HK-2 (cell line): Measurements from ENCODE around the gene FBXO31.
A peak's percentile ranks its signal among the peaks of the same experiment; 100 is the strongest.

Source experiments
- DNase-seq: peaks from one replicate; pipeline ENCODE4 v3.0.0-alpha.2; 2018; ENCODE audit not compliant: unreplicated experiment

Gene FBXO31

DNA sequence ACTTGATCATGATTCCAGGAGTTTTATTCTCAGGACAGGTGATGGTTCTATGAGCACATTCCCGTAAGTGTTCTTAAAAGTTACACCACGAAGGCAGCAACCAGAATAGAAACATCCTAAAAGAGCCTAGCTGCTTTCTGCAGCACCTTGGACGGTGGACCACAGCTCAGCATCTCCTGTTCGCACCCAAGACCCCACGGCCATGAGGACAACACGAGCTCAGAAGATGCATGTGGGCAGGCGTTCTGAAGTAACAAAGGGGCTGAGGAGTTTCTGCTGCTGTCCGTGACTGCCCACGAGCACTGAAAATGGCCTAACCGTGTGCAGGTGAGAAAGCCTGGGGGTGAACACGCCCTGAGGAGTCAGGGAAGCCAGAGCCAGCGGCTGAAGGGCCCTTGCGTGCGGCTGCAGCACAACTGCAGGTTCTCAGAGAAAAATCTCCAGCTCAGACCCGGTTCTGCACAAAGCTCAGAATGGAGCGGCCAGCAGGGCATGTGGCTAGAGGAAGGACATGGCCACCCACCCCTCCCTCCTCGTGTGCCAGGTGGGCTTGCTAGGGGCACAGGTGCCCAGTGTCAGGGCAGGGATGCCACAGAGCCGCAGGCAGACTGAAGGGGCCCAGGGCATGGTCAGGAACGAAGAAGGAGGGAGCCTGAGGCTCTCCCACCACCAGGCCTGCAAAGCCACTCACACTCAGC lies 55.6 kb downstream of the FBXO31 start:
- no peak for DNase-seq

GRCh38 chr16:87326151-87326571 lies 57.4 kb downstream of the FBXO31 start:
- DNase-seq = no peak

GRCh38 chr16:87325423-87325858 lies 58.1 kb downstream of the FBXO31 start:
- no peak for DNase-seq

- DNase-seq = no peak
Observed at GRCh38 chr16:87324411-87325275, 58.9 kb downstream of the FBXO31 start.

DNA sequence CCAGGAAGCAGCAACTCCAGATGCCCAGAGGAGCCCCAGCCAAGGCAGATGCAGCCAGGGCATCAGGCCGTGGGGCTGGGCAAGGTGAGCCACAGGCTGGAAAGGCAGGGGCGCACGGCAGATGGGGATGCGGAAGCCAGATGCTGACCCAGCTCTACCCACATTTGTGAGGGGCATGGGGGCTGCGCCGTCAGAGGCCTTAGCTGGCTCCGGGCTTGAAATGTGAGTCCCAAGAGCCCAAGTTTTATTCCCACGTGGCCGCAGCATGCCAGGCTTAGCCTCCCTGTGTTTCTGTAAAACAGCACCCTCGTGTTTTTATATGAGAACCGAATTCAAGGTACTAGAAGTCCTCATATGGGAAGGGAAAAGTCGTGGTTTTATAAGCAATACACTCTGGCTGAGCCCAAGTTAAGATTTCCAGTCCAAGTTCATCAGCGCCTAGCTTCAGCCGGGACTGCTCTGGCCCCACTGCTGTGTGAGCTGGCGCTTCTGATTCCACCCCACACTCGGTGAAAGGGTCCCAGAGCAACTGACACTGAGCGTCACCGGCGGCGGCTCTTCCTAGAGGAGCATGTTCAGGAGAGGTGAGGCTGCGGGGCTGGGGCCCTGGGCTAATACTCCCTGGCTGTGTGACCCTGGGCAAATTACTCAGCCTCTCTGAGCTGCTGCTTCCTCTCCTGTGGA lies 59.7 kb downstream of the FBXO31 start:
- no peak for DNase-seq

GRCh38 chr16:87322833-87323726 lies 60.5 kb downstream of the FBXO31 start:
- no peak for DNase-seq

DNA sequence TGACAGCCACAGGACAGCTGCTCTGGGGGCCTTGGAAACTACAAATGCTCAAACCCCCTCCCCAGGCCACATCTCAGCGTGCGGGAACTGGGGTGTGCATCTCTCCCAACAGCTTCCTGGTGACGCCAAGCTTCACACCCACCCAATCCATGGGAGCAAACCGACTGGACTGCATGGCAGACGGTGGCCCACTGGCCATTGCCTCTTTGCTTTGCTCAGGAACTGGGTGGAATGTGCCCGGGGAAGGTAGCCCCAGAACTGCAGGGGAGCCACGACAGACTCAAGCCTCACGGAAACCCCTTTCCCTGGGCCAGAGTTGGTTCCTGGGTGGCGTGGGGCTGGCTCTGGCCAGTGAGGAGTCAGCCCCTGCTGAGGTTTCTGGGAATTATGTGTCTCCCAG lies 61.2 kb downstream of the FBXO31 start:
- DNase-seq = no peak

DNA sequence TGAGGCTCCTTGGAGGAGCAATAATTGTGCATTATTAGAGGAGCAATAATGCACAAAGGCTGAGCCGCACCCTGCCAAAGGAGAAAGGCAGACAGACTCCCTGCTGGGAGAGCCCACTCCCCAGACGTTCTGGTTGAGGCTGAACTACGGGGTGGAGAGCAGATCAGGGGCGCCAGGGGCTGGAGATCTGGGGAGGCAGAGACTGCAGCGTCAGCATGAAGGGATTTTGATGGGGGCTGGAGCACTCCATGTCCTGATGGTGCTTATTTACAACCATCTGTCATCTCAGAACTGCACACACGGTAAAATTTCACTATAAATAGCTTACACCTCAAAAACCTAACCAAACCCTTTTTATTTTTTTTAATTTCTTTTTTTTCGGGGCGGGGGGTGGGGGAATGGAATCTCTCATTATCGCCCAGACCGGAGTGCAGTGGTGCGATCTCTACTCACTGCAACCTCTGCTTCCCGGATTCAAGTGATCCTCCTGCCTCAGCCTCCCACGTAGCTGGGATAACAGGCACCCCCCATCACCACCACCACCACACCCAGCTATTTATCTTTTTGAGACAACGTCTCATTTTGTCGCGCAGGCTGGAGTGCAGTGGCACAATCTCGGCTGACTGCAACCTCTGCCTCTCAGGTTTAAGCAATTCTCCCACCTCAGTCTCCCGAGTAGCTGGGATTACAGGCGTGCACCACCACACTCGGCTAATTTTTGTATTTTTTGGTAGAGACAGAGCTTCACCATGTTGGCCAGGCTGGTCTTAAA lies 62.1 kb downstream of the FBXO31 start:
- no peak for DNase-seq

DNA sequence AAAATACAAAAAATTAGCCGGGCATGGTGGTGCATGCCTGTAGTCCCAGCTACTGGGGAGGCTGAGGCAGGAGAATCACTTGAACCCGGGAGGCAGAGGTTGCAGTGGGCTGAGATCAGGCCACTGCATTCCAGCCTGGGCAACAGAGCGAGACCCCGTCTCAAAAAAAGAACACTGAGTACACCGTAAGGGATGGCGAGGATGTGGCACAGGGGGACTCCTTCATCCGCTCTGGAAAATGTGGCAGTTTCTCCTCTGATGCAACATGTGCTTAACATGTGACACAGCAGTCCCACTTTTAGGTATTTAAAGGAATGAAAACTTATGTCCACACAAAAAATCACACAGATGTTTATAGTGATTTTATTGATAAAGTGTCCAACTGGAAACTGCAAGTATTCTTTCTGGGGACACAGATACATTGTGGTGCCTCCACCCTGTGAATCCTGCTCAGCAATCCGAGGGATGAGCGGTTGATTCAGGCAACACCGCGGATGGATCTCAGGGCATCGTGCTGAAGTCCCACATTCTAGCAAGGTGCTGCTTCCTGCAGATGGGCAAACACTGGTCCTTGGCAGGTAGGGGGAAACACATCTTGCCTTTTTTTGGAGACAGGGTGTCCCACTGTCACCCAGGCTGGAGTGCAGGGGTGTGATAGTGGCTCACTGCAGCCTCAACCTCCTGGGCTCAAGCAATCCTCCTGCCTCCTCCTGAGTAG lies 62.9 kb downstream of the FBXO31 start:
- DNase-seq = no peak

DNA sequence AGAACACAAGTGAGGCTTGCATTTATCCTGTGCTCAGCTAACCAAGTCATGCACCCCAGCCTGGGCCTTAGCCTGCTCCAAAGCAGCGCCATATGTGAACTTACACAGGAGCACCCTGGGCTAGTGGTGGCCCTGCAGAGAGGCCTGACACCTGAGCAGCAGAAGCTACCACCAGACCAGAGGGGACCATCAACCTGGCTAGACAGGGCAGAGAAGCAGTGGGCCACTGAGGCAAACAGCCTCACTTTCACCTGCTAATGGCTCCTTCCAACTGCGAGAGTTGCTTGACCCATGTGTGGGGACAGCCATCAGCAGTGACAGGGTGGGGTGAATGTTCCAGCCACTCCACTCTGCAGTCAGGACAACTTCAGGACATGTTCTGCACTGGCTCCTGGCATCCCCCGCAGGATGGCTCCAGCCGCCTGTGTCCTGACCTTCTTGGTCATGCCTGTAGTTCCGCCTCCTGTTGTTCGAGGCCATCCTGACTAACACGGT lies 63.5 kb downstream of the FBXO31 start:
- DNase-seq = no peak

DNA sequence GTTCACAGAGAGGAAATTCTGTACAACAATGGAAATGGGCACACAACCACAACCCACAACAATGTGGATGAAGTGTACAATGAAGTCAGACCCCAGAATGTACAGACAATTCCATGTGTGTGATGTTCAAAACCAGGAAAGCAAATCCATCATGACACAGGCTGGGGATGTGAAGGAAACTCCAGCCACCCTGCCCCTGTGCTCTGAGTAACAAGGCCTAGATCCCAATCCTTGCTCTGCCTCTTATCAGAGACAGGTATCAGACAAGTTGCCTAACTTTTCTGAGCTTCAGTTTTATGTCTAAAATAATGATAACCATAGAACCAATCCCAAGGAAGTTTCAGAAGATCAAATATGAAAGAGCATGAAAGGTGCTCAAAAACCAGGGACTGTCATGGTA lies 64.6 kb downstream of the FBXO31 start:
- DNase-seq = no peak

DNA sequence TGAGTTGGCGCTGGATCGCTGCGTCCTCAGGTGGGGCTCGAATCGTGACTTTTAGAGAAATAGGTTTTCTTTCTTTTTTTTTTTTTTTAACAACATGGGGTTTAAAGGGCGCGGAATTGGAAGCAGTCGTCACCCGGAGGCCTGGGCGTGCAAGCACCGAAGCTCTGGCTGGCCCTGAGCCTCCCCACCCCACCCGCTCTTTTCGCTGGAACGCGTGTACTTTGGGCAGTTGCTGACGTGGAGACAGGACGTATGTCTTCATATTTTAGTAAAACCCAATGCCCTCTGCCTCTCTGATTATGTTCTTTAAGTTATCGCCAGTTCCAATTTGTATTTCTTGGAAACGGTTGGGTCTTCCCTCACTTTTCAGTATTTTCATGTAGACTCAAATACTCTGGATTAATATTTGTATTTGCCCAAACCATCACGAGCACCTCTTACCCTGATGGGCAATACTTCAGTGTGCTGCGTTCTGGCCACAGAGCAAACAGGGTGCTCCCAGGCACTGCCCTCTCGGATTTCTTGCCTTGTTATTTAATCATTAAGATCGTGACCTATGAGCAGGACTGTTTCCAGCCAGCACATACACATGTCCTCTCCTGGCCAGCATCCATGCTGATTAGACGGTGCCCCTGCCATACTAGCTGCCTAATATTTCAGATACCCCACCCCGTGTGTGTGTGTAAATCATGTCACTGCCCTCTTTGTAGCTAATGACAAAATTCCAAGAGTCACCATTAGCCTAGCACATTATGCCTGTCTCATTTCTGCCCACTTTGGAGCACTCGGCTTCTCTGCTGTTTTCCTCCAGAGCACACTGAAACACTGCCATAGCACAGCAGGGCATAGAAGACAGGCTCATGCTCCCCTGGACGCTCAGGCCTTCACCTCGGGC lies 65.6 kb downstream of the FBXO31 start:
- DNase-seq = no peak

GRCh38 chr16:87316923-87317749 lies 66.4 kb downstream of the FBXO31 start, which contains the start of gene C16orf95:
Gene C16orf95 (minus strand): TSS chr16:87317392. CDS start chr16:87317242, 150 bp downstream.
- peak; percentile 98 for DNase-seq

DNA sequence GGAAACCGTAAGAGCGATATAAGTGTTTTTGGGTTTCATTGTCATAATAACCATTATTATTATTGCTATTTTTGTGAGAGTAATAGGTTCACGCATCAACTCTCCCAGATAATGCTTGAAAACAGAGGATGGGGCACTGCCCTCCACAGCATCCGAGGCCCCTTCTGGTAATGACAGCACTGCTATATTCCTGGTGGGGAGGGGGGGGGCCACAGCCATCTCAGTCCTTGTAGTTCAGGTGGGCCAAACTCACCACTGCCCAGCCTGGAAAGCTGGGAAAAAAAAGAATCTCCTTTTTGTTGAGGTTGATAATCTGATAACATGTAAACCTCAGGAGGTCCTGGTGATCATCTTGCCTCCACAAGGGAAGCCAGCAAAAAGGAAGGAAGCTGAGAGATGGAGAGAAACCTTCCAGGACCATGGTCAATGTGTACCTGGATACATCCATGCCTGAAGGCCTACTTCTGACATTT lies 67.1 kb downstream of the FBXO31 start:
- no peak for DNase-seq

DNA sequence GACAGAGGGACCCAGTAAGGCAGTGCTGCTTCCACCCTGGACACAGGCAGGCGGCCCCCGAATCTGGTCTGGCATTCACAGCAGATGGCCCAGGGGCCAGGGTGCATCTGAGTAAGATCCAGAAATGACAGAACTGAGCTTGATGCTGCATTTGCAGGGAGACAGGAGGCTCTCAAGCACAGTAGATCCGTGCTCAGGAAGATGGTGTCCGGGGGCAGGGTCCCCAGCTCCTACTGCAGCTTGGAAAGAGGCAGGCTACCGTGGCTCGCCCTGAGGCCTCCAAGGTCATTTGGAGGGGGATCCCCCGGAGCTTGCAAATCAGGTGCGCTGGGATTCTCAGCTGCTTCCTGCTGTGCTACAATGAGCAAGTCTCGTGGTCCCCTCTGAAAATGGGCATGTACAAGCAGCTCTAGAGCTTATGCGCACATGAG lies 68.6 kb downstream of the FBXO31 start:
- no peak for DNase-seq

- no peak for DNase-seq
Observed at GRCh38 chr16:87312008-87312407, 71.6 kb downstream of the FBXO31 start.

DNA sequence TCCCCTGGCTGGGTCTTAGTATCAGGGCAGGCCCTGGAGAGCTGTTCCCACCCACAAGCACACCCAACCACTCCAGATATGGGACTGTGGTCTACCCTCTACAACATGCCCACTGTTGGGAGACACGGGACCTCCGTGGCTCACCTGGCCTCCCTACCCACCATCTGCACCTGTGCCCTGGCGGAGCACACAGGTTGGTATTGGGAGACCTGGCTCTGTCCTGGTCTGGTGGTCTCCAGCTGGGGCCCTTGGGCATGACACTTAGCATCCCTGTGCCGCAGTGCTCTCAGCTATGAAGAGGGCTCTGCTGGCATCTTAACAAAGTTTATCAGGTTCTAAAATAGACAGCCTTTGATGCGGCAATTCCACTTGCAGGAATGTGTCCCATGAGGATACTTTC lies 72.2 kb downstream of the FBXO31 start:
- DNase-seq = no peak

DNA sequence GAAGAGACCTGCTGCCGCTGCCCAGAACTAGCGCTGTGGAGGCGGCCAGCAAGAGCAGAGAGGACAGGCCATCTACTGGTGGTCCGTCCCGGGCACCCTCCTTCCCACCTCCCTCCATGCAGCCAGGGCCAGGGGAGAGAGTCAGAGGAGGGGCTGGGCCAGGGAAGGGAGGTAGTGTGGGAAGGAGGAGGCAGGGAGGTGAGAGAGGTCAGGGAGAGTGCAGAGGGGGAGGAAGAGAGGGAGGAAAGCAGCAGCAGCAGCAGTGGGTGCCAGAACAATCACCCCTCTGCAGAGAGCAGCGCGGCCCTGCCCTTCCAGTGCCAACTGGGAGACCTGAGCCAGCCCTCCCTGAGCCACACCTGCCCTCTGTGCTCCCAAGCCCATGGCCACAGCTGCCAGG lies 73.0 kb downstream of the FBXO31 start:
- no peak for DNase-seq
